ENCODE measurements around the gene ZNF664.

- TF ChIP-seq CTCF (IDR thresholded peaks at IDR 0.05) (no peak), POLR2A (IDR thresholded peaks at IDR 0.05) (no peak)
Measured at GRCh38 chr12:124033859-124034258, 60.8 kb downstream of the ZNF664 start.
